ENCODE data around the gene SMYD5. TPM values are rescaled to one million over a fixed set of nuclear protein-coding genes. Genes with fewer than 3 reads are reported as not detected.

SMYD5 gene
- total RNA-seq, 1 donor from 2014 or later: 10.1 TPM

DNA sequence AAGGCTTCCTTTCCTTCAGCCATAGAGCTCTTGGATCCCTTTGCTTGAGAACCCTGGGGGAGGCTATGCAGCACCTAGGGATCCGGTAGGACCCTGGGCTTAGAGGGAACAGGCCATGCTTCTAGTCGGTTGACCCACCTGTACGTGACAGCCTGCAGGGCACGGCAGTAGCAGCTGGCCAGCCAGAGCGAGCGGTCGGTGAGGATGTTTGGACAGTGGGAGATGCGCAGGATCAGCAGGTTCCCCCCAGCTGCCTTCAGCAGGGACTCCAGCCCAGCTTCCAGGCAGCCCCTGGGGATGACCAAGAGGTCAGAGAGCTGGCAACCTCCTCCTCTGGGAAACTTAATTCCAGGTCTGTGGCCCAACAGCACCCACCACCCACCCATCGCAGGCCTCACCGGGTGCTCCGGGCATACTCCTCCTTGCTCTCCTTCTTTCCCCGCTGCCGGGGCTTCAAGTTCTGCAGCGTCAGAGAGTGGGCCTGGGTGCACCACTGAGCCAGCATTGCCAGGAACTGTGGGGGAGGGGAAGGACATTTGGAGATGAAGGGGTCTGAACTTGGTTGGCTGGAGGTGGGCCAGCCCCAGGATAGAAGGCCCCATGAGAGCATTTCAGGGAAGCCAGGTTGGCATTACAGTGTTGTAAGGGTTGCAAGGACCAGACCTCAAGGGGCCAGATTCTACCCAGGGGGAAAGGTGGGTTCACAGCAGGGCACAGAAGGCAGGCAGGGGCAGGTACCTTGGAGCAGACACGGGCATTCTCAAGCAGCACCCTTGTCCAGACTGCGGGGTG, 49.7 kb downstream of the SMYD5 start:
- no peak overlapping the region for H3K27ac ChIP-seq
- peaks cover 0 to 3% of the 10 kb centered on the region in 2 donors for H3K4me1 ChIP-seq
- DNase-seq (ENCODE audit: low spot score in 2 of 2): no peak
- TF ChIP-seq CTCF (IDR thresholded peaks at IDR 0.05): no peak
- H3K36me3 ChIP-seq: no peaks in the 10 kb centered on the region
- H3K4me3 ChIP-seq: no peak overlapping the region
- no peaks in the 10 kb centered on the region for H3K27me3 ChIP-seq
- intact Hi-C loops (cut with DNase I): no loop called here
- no peaks in the 10 kb centered on the region for H3K9me3 ChIP-seq

DNA sequence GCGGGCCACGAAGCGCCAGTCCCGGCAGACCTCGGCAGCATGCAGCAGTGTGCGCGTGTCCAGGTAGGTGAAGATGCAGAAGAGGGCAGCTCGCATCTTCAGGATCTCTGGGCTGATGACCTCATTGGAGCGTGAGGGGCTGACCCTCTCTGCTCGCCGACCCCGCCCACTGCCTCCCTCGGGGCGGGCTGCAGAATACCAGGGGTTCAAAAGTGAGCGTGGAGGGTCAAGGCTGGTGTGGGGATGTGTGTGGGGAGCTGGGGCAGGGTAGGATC, 50.2 kb downstream of the SMYD5 start:
- H3K4me3 ChIP-seq: no peak overlapping the region
- peaks cover 3 to 6% of the 10 kb centered on the region in 2 donors for H3K4me1 ChIP-seq
- no peak for TF ChIP-seq CTCF (IDR thresholded peaks at IDR 0.05)
- no peaks in the 10 kb centered on the region for H3K36me3 ChIP-seq
- intact Hi-C loops (cut with DNase I): no loop called here
- no peak overlapping the region for H3K27ac ChIP-seq
- no peak for DNase-seq (ENCODE audit: low spot score in 2 of 2)
- H3K27me3 ChIP-seq: peaks cover 4% of the 10 kb centered on the region
- no peaks in the 10 kb centered on the region for H3K9me3 ChIP-seq

- peaks cover 4% of the 10 kb centered on the region for H3K27me3 ChIP-seq
- intact Hi-C loops (cut with DNase I): no loop called here
- no peaks in the 10 kb centered on the region for H3K9me3 ChIP-seq
- no peak overlapping the region for H3K27ac ChIP-seq
- H3K4me3 ChIP-seq: no peak overlapping the region
- no peak for DNase-seq (ENCODE audit: low spot score in 2 of 2)
- TF ChIP-seq CTCF (IDR thresholded peaks at IDR 0.05): no peak
- H3K4me1 ChIP-seq: peaks cover 3 to 6% of the 10 kb centered on the region in 2 donors
- no peaks in the 10 kb centered on the region for H3K36me3 ChIP-seq
Observed at GRCh38 chr2:73264783-73265182, 50.7 kb downstream of the SMYD5 start.

DNA sequence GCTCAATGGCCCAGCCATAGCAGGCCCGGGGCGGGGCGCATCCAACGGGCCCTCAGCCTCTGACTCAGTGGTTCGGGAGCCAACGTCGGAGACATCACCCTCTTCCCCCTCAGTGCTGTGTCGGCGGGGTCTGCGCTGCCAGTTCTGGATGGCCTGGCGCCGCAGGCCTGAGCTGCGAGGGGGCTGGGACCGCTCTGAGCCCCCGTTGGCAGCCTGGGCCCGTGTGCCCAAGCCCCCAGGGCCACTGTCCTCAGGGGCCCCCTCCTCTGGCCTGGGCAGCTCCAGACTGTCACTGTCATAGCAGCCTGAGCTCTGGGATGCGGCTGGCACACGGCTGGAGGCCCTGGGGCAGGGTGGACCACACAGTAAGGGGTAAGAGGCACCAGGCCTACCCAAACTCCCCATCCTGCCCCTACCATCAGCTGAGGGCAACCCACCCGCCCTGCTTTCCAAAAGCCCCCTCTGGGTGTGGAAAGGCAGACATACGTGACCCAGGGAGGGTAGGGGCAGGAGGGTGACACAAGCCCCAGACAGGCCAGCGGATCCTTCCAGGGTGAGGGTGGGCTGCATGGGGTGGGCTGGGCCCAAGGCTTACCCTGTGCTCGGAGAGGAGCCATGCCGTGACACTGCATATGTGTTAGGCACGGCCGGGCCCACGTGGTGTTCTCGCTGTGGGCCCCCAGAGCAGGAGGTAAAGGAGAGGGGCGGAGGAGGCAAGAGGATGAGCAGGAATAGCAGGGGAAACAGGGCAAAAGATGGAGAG, 51.4 kb downstream of the SMYD5 start:
- Histone ChIP-seq H3K4me1 (peaks cover 3 to 6% of the 10 kb centered on the region in 2 donors), H3K27ac (no peak overlapping the region)
- DNase-seq (ENCODE audit: low spot score in 2 of 2): no peak

More for the DNA sequence above, 51.4 kb downstream of the SMYD5 start:
- intact Hi-C loops (cut with DNase I): no loop called here
- H3K4me3 ChIP-seq: no peak overlapping the region
- no peaks in the 10 kb centered on the region for H3K9me3 ChIP-seq
- no peaks in the 10 kb centered on the region for H3K36me3 ChIP-seq
- peaks cover 4% of the 10 kb centered on the region for H3K27me3 ChIP-seq
- no peak for TF ChIP-seq CTCF (IDR thresholded peaks at IDR 0.05)
